DMS79 treated with DMSO at 0.1 percent for 48 hours (cell line): ENCODE results near the gene ACTR3.

Experiments
- DNase-seq: peaks from one replicate; lab custom pipeline; 2025; lab: John Stamatoyannopoulos, UW

ACTR3 gene

GRCh38 chr2:114001937-114002336 lies 112.0 kb downstream of the ACTR3 start:
- no peak for DNase-seq

- DNase-seq, result no peak
Measured at GRCh38 chr2:114005110-114005783, 115.4 kb downstream of the ACTR3 start.

GRCh38 chr2:114006460-114006859 lies 116.6 kb downstream of the ACTR3 start:
- DNase-seq, result no peak

- no peak for DNase-seq
Measured at GRCh38 chr2:114007436-114007835, 117.5 kb downstream of the ACTR3 start.

- DNase-seq, result no peak
Measured at GRCh38 chr2:114008720-114009119, 118.8 kb downstream of the ACTR3 start.

- no peak for DNase-seq
Measured at GRCh38 chr2:114009205-114009944, 119.5 kb downstream of the ACTR3 start.

GRCh38 chr2:114010001-114010400 lies 120.1 kb downstream of the ACTR3 start:
- DNase-seq, result no peak

- DNase-seq, result no peak
Measured at GRCh38 chr2:114011713-114012112, 121.8 kb downstream of the ACTR3 start.
